HG03196 (cell line): ENCODE measurements around the gene UBXN6.

ENCODE experiments used
- ATAC-seq: cut with Tn5 transposase; IDR thresholded peaks from one replicate; pipeline ENCODE4 v1.9.1; 2021; ENCODE audit not compliant: unreplicated experiment

Gene UBXN6

GRCh38 chr19:4493929-4494690 lies 36.5 kb upstream of the UBXN6 start:
- no peak for ATAC-seq

- ATAC-seq, result no peak
Observed at GRCh38 chr19:4493104-4493928, 35.7 kb upstream of the UBXN6 start.

GRCh38 chr19:4492337-4493103 lies 34.9 kb upstream of the UBXN6 start:
- no peak for ATAC-seq

GRCh38 chr19:4491446-4491845 lies 33.9 kb upstream of the UBXN6 start:
- no peak for ATAC-seq

- ATAC-seq, result no peak
Observed at GRCh38 chr19:4488496-4488895, 30.9 kb upstream of the UBXN6 start.

GRCh38 chr19:4487572-4487971 lies 30.0 kb upstream of the UBXN6 start:
- no peak for ATAC-seq

- ATAC-seq, result no peak
Observed at GRCh38 chr19:4483385-4483784, 25.8 kb upstream of the UBXN6 start.

GRCh38 chr19:4482721-4483364 lies 25.2 kb upstream of the UBXN6 start:
- no peak for ATAC-seq

- ATAC-seq, result no peak
Observed at GRCh38 chr19:4477034-4477801, 19.6 kb upstream of the UBXN6 start.

GRCh38 chr19:4474514-4475022 lies 17.0 kb upstream of the UBXN6 start:
- no peak for ATAC-seq

- no peak for ATAC-seq
Observed at GRCh38 chr19:4473763-4474513, 16.3 kb upstream of the UBXN6 start.

- ATAC-seq, result no peak
Observed at GRCh38 chr19:4473011-4473762, 15.6 kb upstream of the UBXN6 start.

- peak; percentile 1 for ATAC-seq
Observed at GRCh38 chr19:4472174-4472974, 14.8 kb upstream of the UBXN6 start, which contains the start of gene HDGFL2. TSS of gene HDGFL2 (plus strand) at chr19:4472297. CDS start at chr19:4472351, 54 bp downstream.

- peak; percentile 83 for ATAC-seq
Observed at GRCh38 chr19:4471403-4472173, 14.0 kb upstream of the UBXN6 start.

GRCh38 chr19:4467835-4468234 lies 10.2 kb upstream of the UBXN6 start:
- ATAC-seq, result no peak

GRCh38 chr19:4464815-4465581 lies 7.4 kb upstream of the UBXN6 start:
- ATAC-seq, result no peak
